GM18858 (cell line): ENCODE data around the gene DDX19B.
A peak's percentile ranks its signal among the peaks of the same experiment; 100 is the strongest.
"Not testable (repeated sequence)": the region's sequence is repeated elsewhere in the genome, so short reads cannot be mapped to it uniquely, and the experiment has no call there.

Experiments
- ATAC-seq: cut with Tn5 transposase; IDR thresholded peaks from one replicate; pipeline ENCODE4 v1.9.1; 2021; ENCODE audit not compliant: unreplicated experiment

The DDX19B gene

DNA sequence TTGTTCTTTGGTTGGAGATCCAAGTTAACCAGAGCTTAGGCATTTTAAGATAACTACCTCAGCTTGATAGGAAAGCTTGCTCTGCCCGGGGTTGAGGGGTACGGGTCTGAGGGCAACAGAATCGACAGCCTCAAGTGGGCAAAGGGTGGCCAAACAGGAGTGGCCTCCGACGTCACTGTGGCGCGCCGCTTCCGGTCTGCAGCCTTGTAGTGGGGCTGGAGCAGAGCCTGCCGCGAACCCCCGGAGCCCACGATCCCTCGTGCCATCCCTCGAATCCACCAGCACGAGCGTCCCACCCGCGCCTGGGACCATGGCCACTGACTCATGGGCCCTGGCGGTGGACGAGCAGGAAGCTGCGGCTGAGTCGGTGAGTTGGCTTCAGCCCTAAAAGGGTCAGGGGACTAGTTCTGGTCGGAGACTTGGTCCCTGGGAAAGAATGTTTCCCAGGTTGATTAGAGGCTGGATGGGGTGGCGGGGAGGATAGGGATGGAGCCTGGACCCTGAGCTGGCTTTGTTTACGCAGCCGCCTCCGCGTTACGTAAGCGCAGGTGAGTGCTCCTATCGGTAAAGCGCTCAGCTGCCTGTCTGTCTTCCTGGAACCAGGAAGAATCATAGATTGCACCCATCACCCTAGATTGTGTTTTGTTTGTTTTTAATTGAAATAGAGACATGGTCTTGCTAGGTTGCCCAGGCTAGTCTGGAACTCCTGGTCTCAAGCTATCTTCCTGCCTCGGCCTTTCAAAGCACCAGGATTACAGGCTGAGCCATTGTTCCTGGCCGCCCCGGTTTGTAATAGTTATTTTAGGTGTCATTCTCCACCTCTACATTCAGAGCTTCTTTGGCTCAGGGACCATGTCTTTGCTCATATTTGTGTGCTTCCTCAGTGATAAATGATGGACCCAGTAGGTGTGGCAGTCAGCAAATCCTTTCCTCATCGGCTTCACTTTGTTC is at the start of gene DDX19B:
Gene DDX19B, plus strand, starts transcription at position 199 of the 951 bp plus-strand sequence. Its CDS starts 112 bp downstream, at position 311.
- no peak for ATAC-seq

DNA sequence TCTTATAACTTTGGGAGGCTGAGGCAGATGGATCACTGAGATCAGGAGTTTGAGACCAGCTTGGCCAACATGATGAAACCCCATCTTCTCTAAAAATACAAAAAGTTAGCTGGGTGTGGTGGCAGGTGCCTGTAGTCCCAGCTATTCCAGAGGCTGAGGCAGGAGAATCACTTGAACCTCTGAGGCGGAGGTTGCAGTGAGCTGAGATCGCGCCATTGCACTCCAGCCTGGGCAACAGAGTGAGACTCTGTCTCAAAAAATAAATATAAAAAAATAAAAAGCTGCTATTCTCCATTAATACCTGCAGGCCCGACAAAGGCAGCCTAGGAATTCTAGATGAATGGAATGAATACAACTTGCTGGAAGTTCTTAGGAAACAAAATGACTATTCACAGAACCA is 49.3 kb upstream of the DDX19B start:
- not testable (repeated sequence) for ATAC-seq

DNA sequence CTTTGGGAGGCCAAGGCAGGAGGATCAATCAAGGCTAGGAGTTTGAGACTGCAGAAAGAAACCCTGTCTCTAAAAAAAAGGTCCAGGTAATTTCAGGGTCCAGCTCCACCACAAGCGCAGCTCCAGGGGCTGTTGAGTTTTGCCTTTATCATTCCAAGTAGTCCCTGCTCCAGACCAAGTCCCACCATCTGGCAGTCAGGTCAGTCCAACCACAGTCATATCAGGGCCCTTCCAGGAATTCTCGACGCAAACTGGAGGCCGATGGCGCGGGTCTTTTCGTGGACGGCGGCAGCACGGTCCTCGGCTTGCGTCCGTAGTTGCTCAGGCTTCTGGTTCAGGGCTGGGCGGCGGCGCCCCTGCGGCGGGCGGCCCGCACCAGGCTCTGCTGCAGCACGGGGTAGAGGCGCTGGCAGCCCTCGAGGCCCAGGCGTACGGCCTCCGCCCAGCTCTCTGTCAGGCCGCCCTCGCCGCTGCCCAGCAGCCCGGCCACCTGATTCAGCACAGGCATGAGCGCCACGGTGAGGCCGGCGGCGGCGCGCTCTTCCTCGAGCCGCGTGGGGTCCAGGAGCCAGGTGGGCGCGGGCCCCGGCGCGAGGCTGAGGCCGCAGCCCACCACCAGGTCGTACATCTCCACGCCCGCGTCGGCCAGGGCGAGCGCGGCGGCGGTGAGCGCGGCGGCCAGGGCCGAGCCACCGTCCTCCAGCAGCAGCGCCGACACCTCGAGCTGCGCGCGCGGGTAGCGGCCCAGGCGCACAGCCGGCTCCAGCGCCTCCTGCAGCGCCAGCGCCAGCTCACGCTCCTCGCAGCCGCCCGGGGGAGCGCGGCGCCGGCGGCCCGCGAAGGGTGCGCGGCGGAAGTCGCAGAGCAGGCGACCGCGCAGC is 48.0 kb upstream of the DDX19B start:
- peak; percentile 18 for ATAC-seq

DNA sequence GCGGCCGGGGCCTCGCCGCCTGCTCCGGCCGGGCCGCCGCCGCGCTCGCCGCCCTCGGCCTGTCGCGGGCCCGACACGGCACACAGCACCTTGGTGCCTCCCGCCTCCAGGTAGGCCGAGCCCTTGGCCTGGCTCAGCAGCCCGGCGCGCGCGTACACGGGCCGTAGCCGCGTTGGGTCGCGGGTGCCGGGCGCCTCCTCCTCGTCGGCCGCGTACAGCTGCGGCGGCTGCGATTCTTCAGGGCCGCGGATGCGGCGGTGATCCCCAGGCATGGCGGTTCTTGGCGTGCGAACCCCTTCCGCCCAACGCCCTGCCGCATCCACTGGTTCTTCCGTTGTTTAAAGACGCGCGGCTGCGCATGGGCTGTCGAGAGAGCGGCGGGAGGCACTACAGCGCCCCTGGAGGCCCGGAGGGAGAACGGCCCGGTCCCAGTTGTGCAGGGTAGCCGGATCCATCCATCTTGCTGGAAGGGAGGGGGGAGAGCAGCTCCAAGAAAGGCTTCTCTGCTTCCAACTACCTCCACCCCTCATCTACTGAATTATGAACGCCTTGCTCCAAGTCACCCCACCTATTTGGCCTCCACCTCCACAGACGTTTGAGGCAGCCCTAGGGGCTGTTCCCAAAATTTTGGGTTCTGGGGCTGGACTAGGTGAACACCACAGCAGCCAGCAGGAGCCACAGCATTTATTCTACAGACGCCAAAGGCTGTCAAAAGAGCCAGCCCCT is 47.2 kb upstream of the DDX19B start, which contains the start of gene EXOSC6:
Gene EXOSC6, minus strand, starts transcription at position 312 of the 726 bp plus-strand sequence. Its CDS starts 40 bp downstream, at position 272.
- ATAC-seq, result peak; percentile 77

DNA sequence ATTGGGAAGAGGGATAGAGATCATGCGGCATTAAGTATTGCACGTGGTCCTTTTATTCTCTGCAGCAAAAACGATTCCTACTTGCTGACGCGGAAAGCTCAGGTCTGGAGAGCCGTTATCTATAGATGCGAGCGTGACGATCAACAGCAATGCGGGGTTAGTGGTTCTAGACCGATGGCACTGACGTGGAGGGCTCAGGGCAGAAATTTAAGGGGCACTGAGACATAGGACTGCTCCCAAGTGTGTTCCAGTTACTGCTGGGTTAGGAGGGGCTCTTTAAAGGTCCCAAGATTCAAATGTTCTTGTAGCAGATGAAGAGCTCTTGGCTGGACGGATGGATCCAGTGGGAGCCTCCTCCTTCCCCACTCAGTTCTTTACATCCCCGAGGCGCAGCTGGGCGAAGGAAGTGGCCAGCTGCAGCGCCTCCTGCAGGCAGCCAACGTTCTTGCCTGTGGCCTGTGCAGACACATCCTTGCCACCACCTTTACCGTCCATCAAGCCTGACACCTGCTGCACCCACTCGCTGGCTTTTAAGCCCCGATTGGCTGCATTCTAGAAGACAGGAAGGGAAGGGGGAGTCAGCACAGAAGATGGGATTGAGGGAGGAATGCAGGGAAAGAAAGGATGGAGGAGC is 46.5 kb upstream of the DDX19B start:
- ATAC-seq, result no peak

DNA sequence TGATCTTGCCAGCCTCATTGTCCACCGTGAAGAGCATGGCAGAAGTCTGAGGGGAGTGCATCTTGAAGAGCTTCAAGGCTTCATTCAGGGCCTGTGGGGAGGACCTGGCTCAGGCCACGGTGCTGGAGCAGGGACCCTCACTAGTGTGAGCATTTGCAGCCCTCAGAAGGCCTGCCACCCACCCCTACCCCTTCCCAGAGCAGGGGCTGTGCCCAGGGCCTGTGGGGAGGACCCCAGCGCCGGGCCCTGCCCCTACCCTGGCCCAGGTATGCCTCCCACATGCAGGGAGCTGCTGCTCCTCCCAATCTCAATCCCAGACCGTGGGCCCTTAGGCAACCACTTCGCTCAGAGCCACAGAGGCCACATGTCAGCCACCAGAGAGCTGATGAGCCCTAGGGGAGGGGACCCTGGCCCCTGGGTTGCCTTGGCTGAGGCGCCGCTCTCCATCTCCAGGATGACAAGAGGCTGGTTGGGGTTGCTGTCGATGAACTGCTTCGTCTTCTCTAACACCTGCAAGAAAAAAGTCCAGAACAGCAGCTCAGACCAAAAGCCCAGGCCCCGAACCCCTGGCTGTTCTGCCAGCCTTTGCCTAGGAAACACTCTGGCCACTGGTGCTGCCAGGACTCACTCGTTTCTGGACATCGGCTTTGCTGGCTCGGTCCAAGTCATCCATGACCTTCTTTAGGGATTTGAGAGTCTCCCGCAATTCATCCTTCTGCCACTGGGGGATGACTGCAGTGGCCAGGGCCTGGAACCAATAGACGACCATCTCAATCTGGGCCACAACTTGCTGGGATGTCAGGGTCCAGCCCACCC is 45.5 kb upstream of the DDX19B start:
- ATAC-seq, result no peak

DNA sequence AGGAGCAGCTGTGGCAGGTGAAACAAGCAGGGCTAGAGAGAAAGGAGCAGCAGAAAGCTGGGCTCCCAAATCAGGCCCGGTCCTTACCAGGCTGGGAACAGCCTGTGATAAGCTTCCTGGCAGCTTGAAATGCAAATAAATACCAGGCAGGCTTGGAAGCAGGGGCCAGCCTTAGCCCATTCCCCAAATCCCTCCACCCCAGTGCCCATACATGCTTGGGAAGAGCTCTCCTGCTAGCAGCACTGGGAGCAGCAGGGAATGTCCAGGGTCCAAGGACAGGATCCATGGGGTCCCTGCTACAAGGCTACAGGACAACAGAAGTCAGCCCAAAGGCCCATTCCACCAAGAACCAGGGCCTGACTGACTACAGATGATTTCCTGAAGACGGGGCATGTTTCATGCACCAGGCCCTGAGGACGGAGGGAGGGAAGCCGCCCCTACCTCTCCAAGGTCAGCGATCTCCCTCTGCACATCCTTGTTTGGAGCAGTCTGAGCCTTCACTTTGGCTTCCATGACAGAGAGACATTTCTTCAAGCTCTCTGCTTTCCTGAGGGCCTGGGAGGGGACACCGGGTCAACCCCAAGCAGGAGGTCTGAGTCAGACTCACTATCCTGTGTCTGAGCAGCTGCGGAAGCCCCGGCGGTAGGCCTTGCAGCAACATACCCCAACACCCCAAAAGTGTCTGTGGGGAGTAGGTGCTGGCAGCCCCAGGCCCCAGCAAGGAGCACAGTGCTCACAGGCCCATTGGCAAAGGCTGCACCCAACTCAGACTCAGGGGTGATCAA is 44.6 kb upstream of the DDX19B start:
- no peak for ATAC-seq

DNA sequence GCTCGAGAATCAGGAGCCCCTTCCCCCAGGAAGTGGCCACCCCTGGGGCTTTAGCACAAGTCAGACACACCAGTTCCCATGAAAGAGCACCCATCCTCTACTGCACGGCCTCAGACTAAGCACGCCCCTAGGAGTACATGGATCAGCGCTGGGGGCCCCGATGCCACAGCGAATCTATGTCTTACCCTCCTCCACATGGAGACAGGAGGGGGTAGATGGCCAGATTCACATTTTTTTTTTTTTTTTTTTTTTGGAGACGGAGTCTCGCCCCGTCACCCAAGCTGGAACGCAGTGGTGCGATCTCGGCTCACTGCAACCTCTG is 44.1 kb upstream of the DDX19B start:
- no peak for ATAC-seq

DNA sequence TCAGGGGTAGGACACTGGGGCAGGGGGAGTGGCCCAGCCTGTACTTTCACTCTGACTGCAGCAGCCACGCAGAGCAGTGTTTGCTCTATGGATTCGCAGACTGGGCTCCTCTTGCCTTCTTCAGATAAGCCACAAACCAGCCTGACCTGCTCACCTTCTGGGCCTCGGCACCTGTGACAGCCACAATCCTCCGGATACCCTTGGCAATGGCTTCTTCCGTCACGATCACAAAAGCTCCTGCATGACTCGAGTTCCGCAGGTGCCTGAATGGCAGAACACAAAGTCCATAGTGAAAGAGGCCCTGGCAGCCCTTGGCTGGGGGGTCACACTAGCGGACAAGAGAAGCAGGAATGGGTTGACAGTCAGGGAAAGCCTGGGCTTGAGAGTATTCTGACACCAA is 43.4 kb upstream of the DDX19B start:
- ATAC-seq, result no peak

DNA sequence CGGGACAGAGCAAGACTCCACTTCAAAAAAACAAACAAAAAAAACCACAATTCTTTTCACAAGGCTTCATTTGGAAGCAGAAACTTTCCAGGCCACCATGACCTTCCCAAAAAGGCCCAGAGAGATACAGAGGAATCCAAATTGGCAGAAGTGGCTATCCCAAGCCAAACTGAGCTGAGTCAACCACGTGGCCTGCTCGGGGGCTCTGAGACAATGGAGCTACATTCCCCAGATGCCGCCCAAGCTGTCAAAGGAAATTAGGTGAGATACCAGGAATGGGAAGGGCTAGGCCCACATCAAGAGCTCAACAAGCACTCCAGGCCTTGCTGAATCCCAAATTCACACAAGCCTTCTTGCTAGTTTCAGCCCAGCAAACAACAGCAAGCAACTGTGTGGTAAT is 41.6 kb upstream of the DDX19B start:
- no peak for ATAC-seq

DNA sequence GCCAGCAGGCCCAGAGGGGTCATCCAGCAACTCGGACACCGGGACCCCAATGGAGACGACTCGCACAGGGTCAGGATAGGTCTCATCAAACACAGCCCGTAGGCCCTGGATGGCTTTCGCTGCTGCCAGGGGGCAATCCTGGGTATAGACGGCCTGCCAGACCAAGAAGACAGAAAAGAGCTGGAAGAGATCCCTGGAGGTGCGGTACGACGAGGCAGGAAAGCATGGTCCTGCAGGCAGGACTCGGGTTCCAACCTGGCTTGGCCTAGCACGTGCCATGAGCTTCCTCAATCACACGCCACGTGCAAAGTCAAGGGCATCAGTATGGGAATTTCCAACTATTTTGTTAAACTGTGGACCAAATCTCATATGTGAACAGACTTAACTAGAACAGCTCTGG is 40.9 kb upstream of the DDX19B start:
- no peak for ATAC-seq

DNA sequence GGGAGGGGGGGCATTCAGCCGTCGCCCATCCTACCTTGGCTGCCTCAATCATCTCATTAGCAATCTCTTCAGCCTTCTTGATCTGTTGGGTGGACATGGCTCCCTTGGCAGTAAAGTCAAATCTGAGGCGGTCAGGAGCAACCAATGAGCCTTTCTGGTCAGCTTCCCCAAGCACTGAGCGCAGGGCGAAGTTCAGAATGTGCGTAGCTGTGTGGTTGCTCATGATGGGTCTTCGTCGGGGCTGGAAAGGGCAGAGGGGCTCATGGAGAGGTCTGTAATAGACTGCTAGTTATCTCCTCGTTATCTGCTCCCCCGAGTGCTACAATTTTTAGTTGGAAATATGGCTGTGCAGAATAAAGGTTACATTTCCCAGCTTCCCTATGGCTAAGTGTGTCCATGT is 40.0 kb upstream of the DDX19B start:
- ATAC-seq, result no peak

DNA sequence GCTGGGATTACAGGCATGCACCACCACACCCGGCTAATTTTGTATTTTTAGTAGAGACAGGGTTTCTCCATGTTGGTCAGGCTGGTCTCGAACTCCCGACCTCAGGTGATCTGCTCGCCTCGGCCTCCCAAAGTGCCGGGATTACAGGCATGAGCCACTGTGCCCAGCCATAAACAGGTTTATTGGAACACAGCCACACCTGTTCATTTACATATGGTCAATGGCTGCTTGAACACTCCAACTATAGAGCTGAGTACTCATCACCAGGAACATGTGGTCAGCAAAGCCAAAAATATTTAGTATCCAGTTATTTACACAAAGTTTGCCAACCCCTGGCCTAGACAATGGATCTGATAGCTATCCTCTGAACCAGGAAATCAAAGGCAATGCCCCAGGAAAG is 39.1 kb upstream of the DDX19B start:
- not testable (repeated sequence) for ATAC-seq

DNA sequence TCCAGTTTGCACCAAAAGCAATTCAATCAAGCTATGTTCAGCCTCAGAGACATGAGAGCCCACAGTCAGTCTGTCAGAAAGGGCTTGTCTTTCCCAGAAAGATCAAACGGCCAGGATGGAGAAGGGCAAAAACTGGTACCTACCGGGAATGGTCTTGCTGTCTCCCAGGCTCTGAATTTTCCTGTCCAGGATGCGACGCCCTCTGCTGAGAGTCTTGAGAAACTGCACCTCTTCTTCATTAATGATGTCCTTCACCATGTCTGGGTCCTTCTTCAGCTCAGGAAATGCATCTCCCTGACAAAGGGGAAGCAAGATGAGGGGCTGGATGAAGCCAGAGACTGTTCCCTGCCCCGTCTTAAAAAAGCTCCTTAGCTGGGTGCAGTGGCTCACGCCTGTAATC is 31.5 kb upstream of the DDX19B start:
- ATAC-seq, result no peak

DNA sequence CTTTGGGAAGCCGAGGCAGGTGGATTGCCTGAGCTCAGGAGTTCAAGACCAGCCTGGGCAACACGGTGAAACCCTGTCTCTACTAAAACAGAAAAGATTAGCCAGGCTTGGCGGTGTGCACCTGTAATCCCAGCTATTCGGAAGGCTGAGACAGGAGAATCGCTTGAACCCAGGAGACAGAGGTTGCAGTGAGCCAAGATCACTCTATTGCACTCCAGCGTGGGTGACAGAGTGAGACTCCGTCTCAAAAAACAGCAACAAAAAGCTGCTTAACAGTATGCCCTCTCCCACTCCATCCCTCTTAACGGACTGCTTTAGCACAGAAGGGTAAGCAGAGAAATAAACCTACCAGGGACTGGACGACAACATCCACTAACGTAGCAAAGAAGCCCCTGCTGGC is 31.1 kb upstream of the DDX19B start:
- ATAC-seq, result not testable (repeated sequence)

DNA sequence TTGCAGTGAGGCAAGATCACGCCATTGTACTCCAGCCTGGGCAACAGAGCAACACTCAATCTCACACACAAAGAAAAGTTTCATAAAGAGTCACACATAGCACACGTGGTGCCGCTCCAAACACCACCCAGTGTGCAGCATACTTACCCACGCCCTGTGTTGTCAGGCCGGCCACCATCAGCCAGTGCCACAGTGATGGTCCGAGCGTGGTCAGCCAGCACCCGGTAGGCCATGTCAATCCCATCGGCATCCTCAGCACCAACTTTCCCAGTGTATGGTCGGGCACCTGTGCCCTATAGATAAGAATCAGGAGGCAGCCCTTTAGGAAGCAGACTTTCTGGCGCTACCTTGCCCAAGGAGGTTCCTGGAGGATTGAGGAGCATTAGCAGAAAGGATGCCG is 29.5 kb upstream of the DDX19B start:
- no peak for ATAC-seq

DNA sequence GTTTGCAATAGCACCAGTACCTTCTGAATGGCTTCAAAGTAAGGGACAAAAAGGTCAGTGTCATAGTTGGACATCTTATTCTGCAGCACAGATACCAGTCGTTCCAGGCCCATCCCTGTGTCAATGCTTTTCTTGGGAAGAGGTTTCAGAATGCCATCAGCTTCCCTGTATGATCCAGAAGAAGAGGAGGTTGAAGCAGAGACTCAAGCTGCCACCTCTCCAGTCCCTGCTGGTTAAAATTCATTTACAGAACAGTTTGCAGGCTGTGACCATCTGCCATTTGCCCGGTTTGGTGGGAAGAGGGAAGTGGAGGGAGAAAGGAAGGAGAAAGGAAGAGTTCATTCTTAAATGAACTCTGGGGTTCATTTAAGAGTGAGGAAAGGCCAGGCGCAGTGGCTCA is 28.8 kb upstream of the DDX19B start:
- ATAC-seq, result no peak

DNA sequence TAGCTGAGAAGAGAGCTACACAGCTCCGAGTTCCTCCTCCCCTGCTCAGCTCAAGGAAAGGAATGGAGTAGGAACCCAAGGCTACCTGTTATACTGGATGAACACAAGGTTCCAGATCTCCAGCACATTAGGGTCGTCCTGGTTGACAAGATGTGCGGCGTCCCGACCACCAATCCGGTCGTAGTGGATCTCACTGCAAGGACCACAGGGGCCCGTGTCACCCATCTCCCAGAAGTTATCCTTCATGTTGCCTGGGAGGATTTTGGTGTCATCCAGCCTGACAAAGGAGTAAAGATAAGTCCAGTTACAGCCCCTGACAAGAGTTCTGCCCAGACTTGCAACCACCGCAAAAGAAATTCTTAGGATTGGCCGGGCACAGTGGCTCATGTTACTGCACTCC is 27.3 kb upstream of the DDX19B start:
- no peak for ATAC-seq

DNA sequence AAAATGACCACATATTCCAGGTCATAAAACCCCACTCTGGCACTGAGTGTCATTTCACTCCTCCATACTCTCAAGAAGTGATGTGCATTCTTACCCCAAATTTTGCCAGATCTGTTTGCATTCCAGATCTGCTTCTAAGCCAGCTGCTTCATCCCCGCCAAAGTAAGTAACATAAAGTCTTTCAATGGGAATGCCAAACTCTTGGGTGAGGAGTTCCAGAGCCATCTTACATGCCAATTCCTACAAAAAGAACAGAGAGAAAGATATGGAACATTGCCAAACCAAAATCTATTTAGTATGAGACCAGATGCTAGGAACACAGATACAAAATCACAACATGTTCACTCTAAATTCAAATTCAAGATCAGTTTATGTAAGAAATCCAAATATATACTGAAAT is 22.6 kb upstream of the DDX19B start:
- no peak for ATAC-seq
